ENCODE data around the gene HDAC7.

DNA sequence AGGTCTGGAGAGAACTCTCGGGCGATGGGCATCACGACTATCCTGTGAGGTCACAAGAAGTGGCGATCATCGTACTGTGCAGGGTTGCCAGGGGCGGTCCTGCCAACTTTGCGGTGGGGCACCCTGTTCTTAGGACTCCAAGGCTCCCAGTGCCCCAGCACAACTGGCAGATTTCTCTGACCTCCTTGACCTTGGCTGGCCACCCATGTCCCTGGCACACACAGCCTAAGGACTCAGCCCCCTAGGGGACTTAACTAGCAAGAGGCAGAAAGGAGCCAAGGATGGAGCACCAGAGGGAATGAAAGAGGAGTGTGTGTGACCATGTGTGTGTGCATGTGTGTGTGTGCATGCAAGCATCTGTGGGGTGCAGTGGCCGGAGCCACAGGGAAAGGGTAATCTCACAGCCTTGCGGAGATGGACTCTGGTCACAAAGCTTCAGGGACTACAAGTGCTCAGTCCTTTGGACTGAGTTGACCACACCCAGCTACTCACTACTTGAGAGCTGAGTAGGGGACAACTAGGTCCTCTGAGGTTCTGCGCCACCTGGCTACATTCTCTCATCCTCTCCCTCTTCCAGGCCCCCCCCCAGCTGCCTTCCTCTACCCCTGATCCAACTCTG lies 32.9 kb downstream of the HDAC7 start:
- TF ChIP-seq, protein P1, sequence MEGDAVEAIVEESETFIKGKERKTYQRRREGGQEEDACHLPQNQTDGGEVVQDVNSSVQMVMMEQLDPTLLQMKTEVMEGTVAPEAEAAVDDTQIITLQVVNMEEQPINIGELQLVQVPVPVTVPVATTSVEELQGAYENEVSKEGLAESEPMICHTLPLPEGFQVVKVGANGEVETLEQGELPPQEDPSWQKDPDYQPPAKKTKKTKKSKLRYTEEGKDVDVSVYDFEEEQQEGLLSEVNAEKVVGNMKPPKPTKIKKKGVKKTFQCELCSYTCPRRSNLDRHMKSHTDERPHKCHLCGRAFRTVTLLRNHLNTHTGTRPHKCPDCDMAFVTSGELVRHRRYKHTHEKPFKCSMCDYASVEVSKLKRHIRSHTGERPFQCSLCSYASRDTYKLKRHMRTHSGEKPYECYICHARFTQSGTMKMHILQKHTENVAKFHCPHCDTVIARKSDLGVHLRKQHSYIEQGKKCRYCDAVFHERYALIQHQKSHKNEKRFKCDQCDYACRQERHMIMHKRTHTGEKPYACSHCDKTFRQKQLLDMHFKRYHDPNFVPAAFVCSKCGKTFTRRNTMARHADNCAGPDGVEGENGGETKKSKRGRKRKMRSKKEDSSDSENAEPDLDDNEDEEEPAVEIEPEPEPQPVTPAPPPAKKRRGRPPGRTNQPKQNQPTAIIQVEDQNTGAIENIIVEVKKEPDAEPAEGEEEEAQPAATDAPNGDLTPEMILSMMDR (conservative IDR thresholded peaks at IDR 0.05; ENCODE audit: low read length) = no peak
- TF ChIP-seq EZH2phosphoT487 (IDR thresholded peaks at IDR 0.05; ENCODE audit: borderline replicate concordance) = no peak
